IPS-11a (cell line): ENCODE data around the gene PDE11A.

Experiments
- H3K4me3 ChIP-seq: one replicate; pipeline ENCODE4 v1.5.1; 2013; ENCODE audit warnings: low read depth, low read length, control low read depth

Gene PDE11A

DNA sequence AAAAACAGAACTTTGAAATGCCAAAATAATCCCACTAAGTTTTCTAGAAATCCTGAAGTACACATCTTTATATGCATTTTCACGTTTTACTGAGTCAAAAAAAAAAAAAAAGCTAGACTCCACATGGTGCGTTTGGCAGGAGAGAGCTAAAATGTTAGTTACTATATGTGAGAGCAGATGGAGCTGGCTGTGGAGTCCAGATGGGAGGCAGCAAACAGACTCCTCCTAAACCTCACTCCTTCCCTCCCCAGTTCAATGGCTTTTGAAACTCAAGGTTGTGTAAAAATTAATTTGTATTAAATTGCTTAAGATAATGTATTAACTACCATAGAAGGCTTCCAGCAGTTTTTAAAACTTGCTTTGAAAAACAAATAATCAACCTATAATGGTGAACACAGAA is 431.2 kb downstream of the PDE11A start:
- H3K4me3 ChIP-seq: no peak overlapping the region

- no peak overlapping the region for H3K4me3 ChIP-seq
These were observed 432.2 kb downstream of the PDE11A start for GRCh38 chr2:177640423-177640822.

DNA sequence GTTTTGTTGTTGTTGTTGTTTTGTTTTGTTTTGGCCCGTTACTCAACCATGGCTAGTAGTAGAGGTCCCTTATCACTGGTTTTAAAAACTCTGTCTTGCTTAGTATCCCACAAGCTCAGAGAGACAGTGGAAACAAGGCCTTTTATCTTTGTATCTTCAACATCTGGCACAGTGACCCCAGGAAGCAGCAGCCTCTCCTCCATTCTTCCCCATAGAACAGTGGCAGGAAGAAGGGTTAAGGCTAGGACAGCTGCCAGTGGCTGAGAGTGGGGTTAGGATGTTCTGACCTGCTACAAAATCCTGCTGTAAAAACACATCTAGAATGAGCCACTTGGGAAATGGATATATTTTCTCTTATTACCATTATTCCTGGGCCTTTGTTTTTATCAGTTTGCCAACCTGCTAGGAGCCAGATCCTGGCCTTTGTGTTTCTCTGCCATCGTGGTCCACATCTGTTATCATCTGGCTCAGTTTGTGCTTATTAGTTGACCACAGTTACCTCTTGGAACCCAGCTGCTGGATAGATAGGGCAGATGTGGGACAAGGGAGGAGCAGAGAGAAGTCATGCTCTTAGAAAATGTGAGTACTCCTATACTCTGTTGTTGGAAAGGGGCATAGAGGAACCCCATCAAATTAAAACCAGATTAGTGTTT is 433.2 kb downstream of the PDE11A start:
- H3K4me3 ChIP-seq: no peak overlapping the region

DNA sequence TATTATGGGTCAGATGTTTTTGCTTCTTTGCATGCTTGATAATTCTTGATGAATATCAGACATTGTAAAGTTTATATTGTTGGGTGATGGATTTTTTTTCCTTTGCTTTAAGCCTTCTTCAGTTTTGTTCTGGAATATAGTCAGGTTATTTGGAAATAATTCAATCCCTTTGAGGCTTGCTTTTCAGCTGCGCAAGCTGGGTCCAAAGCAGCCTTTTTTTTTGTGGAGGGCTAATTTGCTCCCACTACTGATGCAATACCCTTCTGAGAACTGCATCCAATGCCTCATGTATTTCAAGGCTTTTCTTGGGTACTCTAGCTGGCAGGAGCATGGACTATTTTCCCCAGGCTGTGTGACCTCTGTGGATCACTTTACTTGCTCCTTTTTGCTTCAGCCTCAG is 434.1 kb downstream of the PDE11A start:
- H3K4me3 ChIP-seq: no peak overlapping the region

- no peak overlapping the region for H3K4me3 ChIP-seq
These were observed 435.9 kb downstream of the PDE11A start for GRCh38 chr2:177636672-177637071.

DNA sequence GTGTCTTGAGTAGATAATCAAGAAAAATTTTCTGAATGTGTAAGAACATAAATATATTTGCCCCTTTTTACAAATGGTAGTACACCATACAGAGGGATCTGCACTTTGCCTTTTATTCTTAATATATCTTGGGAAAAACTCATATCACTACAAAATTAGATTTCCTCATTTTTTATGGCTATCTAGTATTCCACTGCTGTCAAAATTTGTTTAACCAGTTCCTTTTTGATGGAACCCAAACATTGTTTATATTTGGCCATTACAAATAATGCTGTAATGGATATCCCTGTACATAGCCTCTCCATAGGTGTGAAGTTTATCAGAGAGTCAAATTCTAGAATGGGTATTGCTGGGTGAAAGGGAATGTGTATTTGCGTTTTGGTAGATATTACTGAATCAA is 436.9 kb downstream of the PDE11A start:
- H3K4me3 ChIP-seq: no peak overlapping the region

DNA sequence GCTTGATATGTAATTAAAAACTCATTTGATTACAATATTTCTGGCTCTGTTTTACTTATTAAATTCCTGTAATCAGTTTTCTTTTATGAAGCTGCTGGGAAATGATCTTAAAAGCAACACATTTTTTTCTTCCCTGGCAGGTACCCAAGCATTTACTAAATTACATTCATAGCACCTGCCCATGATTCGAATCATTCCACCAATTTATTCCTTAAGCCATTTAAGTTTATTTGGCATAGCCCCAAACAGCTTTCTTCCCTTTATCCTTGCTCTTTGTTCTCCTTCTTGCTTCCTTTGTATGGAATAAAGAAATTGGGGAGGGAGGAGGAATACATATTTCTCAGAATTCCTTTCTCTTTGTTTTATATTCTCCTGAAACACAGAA is 438.7 kb downstream of the PDE11A start:
- H3K4me3 ChIP-seq: no peak overlapping the region

- H3K4me3 ChIP-seq: no peak overlapping the region
These were observed 439.5 kb downstream of the PDE11A start for GRCh38 chr2:177633111-177633510.

DNA sequence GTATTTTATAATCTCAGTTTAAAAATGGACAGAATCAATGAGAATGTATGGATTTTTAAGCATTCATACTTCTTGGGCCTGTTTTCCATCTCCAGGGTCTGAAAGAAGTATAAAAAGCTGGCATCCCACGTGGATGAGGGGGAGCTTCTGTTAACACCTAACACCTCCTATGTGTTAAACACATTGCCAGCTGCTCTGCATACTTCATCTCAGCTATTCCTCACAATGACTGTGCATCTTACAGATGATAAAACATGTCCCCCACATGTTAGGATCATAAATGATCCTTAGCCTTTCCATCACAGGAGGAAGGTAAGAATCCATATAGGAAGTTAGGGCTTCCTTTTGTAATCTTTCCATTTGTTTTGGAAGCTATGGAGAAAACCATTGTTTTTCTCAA is 440.9 kb downstream of the PDE11A start:
- H3K4me3 ChIP-seq: no peak overlapping the region

GRCh38 chr2:177629357-177630024 is 443.1 kb downstream of the PDE11A start:
- H3K4me3 ChIP-seq: no peak overlapping the region

DNA sequence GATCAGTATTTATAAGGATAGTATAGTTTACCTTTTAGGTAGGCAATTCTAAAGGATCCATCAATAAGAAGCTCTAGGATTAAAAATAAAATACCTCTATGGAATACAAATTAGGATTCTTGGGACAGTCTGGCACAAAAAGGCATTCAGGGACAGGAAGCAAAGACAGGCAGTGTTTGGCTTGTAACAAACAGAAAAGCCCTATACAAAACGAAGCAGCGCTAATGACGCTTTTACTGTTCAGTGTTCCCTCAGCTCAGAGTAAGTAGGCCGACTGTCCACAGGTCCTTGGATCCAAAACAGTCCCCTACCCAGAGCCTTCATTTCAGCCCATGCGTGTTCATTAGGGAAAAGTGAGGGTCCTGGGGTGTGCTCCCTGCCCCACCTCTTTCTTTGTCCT is 443.7 kb downstream of the PDE11A start:
- no peak overlapping the region for H3K4me3 ChIP-seq

GRCh38 chr2:177625744-177626650 is 446.6 kb downstream of the PDE11A start:
- no peak overlapping the region for H3K4me3 ChIP-seq

DNA sequence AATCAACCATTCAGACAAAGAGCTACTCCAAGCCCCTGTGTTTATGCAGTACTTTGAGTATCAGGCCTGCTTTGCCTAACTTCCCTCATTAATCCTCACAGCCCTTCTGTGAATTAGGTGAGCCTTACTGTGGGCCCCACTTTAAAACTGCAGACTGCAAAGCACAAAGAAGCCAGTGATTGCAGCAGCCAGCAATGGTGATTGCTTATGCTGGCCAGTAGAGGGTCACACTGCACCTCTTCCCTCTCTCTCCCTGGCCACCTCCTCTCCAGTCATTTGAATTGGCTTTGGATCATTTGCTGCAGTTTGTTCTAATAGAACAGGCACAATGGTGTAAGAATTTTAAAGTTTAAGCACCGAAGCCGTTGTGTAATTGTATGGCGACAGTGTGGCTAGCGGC is 450.1 kb downstream of the PDE11A start:
- H3K4me3 ChIP-seq: no peak overlapping the region

DNA sequence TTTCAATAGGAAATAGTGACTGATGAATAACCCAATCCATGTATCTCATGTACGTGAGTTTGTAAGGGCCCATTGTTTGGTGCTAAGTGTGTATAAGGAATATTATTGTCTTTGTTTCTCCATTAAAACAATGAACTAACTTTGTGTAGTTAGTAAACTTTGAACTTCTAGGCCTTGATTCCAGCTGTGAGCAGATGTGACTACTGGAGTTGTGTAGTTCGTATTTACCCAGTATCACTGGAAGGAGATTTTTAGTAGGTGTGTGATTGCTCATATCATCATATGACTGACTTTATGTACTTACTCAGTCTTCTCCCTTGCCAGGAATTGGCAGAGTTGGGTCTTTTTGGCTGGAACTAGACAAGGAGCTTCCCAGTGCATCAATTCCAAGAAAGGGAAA is 452.6 kb downstream of the PDE11A start:
- H3K4me3 ChIP-seq: no peak overlapping the region

GRCh38 chr2:177619461-177619860 is 453.1 kb downstream of the PDE11A start:
- H3K4me3 ChIP-seq: peak overlapping the region; percentile 97

DNA sequence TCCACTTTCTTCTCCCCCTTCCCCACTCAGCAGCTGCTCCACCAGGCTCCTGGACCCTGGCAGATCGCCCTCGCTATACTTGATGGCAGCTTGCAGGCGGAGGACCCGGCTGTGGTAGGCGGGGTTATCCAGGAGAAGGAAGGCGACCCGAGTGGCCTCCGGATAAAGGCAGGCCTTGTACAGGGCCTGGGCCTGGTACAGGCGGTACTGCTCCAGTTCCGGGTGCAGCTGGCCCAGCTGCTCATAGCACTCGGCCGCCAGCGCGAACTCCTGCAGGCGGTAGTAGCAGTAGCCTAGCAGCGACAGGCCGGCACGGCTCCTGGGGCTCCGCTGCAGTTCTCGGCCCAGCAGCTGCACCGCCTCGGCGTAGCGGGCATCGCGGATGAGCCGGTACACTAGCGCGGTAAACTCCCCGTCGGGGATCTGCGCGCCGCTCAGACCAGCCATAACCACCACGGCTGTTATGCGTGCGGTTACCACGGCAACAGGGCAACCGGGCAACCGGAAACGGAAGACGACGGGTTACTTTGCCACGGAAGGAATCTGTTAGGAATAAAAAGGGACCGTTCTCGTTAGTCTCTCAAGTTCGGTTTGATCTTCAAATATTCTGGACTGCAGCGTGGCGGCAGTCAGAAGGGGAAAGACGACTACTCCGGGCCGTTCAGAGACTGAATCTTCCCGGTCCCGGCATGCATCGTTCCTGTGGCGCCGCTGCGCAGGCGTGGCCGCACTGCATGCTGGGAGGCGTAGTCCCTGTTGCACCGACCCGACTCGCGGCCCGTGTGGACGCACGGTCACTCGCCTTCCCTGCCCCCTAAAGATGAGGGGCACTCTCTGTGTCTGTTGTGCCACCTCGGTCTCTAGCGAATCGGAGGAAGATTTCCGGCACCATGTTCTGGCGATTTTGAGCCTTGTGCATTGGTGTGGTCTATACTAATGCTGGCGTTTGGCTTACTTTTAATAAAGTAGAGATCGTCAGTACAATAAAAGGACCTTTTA is 454.0 kb downstream of the PDE11A start:
- H3K4me3 ChIP-seq: peak overlapping the region; percentile 97

DNA sequence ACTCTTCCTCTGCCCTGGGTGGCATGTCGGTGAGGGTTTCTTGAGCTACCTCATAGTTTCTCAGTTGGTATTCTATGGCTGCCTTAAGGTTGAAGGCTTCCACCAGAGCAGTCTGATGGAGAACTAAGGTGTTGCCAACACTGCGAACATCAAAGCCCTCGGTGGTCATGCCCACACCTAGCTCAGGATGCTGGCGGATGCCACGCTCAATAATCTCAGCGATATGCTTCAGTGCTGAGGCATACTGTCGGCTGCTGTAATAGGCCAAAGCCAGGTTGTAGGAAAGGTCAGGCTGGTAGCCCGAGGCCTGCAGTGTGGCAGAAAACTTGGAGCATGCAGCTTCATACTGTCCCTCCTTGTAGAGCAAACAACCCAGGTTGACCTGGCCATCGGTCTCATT is 454.7 kb downstream of the PDE11A start:
- peak overlapping the region; percentile 97 for H3K4me3 ChIP-seq

- H3K4me3 ChIP-seq: no peak overlapping the region
These were observed 455.8 kb downstream of the PDE11A start for GRCh38 chr2:177616731-177617130.

GRCh38 chr2:177616066-177616465 is 456.5 kb downstream of the PDE11A start:
- H3K4me3 ChIP-seq: no peak overlapping the region

GRCh38 chr2:177612659-177613058 is 459.9 kb downstream of the PDE11A start:
- H3K4me3 ChIP-seq: no peak overlapping the region
